H1 (cell line): ENCODE results near the gene PPP1R14B. TPM values are rescaled to one million over a fixed set of nuclear protein-coding genes. Genes with fewer than 3 reads are reported as not detected.
A peak's percentile ranks its signal among the peaks of the same experiment; 100 is the strongest.

Source experiments
- CTCF ChIA-PET: fragments of 300-600 bp; sonication (Branson Sonifier 250); formaldehyde crosslinking; loops from one replicate; lab custom pipeline; 2021; ENCODE audit not compliant: partially characterized antibody; lab: Charles Lee
- POLR2A ChIA-PET: fragments of 300-600 bp; sonication (Branson Sonifier 250); formaldehyde crosslinking; loops from one replicate; lab custom pipeline; 2021; ENCODE audit warnings: inconsistent platforms; ENCODE audit not compliant: partially characterized antibody; lab: Charles Lee
- DNase-seq, 2 experiments: peaks; one replicate each; pipeline versions ENCODE4 v3.0.0 to v3.0.0-alpha.2; 2010 to 2022; ENCODE audit warnings: low spot score in 2 of 2, low read depth in 1 of 2, mixed read lengths in 1 of 2
- FAIRE-seq: peaks from 2 replicates; lab custom pipeline; 2011; peaks lifted over from hg19 to GRCh38; lab: Jason Lieb, UNC
- H2AFZ ChIP-seq: 2 replicates; pipeline ENCODE4 v1.8.1; 2012; ENCODE audit warnings: low read length, inconsistent platforms
- H2AK5ac ChIP-seq: 2 replicates; pipeline ENCODE4 v1.6.1; 2013; ENCODE audit warnings: low read depth, low read length
- H2BK120ac ChIP-seq: replicated peaks from 2 replicates; pipeline ENCODE3; 2013; ENCODE audit warnings: low read depth, low read length, inconsistent platforms
- H2BK12ac ChIP-seq: 2 replicates; pipeline ENCODE4 v1.6.1; 2013; ENCODE audit warnings: low read depth, low read length
- H2BK15ac ChIP-seq: 2 replicates; pipeline ENCODE4 v1.6.1; 2013; ENCODE audit warnings: low read length
- H2BK20ac ChIP-seq: 2 replicates; pipeline ENCODE4 v1.6.1; 2013; ENCODE audit warnings: low read length
- H2BK5ac ChIP-seq: 2 replicates; pipeline ENCODE4 v1.6.1; 2013; ENCODE audit warnings: low read depth, low read length
- H3K14ac ChIP-seq: 2 replicates; pipeline ENCODE4 v1.6.1; 2013; ENCODE audit warnings: inconsistent platforms; ENCODE audit not compliant: insufficient read length
- H3K18ac ChIP-seq: 2 replicates; pipeline ENCODE4 v1.6.1; 2013; ENCODE audit warnings: low read length; ENCODE audit errors: extremely low read depth
- H3K23ac ChIP-seq: 2 replicates; pipeline ENCODE4 v1.6.1; 2013; ENCODE audit warnings: inconsistent platforms; ENCODE audit not compliant: insufficient read length
- H3K23me2 ChIP-seq: 2 replicates; pipeline ENCODE4 v1.6.1; 2013; ENCODE audit warnings: low read depth, low read length
- H3K27ac ChIP-seq: 2 replicates; pipeline ENCODE4 v1.6.1; 2011; ENCODE audit warnings: low read depth, low read length, inconsistent platforms
- H3K27me3 ChIP-seq, 4 experiments: replicated peaks in 1 of 4; 1 replicate in 1 of 4; 2 replicates in 3 of 4; pipeline versions ENCODE4 v1.6.1 to v1.8.1; 2011 to 2013; ENCODE audit warnings: low read length in 3 of 4, mild to moderate bottlenecking in 3 of 4, inconsistent platforms in 2 of 4, mixed read lengths in 2 of 4, moderate library complexity in 1 of 4; ENCODE audit not compliant: control insufficient read depth in 3 of 4, insufficient read depth in 3 of 4; ENCODE audit errors: extremely low read depth in 1 of 4
- H3K36me3 ChIP-seq, 4 experiments: 2 replicates each; pipeline versions ENCODE4 v1.6.1 to v1.8.1; 2011 to 2013; ENCODE audit warnings: mild to moderate bottlenecking in 4 of 4, low read length in 3 of 4, moderate library complexity in 2 of 4, control low read depth in 1 of 4, inconsistent platforms in 1 of 4; ENCODE audit not compliant: insufficient read depth in 4 of 4, control insufficient read depth in 2 of 4
- H3K4ac ChIP-seq: replicated peaks from 2 replicates; pipeline ENCODE3; 2013; ENCODE audit warnings: low read length, low read depth, mixed read lengths, inconsistent platforms; ENCODE audit not compliant: insufficient read length
- H3K4me1 ChIP-seq, 4 experiments: replicated peaks in 1 of 4; 1 replicate in 1 of 4; 2 replicates in 3 of 4; pipeline versions ENCODE4 v1.6.1 to v1.8.1; 2011 to 2013; ENCODE audit warnings: low read length in 3 of 4, inconsistent platforms in 2 of 4, mixed read lengths in 1 of 4; ENCODE audit not compliant: insufficient read depth in 4 of 4, control insufficient read depth in 3 of 4
- H3K4me2 ChIP-seq, 2 experiments: 2 replicates each; pipeline versions ENCODE4 v1.6.1 to v1.8.1; 2011 to 2013; ENCODE audit warnings: low read depth in 2 of 2, low read length in 2 of 2, control low read depth in 1 of 2, inconsistent platforms in 1 of 2, mild to moderate bottlenecking in 1 of 2; ENCODE audit not compliant: insufficient read depth in 1 of 2
- H3K4me3 ChIP-seq, 4 experiments: fragments of 200-600, 300-600 bp in 1 of 4; sonication (generic), shearing (Covaris generic), sonication (Bioruptor Twin) in 1 of 4; 2 replicates each; pipeline versions ENCODE4 v1.5.1 to v1.8.1; 2011 to 2016; ENCODE audit warnings: low read length in 4 of 4, low read depth in 3 of 4, control low read depth in 2 of 4, inconsistent platforms in 2 of 4, mild to moderate bottlenecking in 2 of 4, mixed read lengths in 1 of 4, moderate library complexity in 1 of 4; ENCODE audit not compliant: insufficient read depth in 2 of 4; ENCODE audit errors: extremely low read depth in 1 of 4
- H3K56ac ChIP-seq: replicated peaks from 2 replicates; pipeline ENCODE3; 2013; ENCODE audit warnings: low read depth, mild to moderate bottlenecking, mixed read lengths, low read length, inconsistent platforms; ENCODE audit not compliant: insufficient read length
- H3K79me1 ChIP-seq: 2 replicates; pipeline ENCODE4 v1.6.1; 2013; ENCODE audit warnings: low read depth, low read length, control low read depth
- H3K79me2 ChIP-seq, 2 experiments: 2 replicates each; pipeline versions ENCODE4 v1.6.1 to v1.8.1; 2012 to 2013; ENCODE audit warnings: low read length in 2 of 2, mild to moderate bottlenecking in 2 of 2, inconsistent platforms in 1 of 2; ENCODE audit not compliant: insufficient read depth in 2 of 2, control insufficient read depth in 1 of 2
- H3K9ac ChIP-seq, 4 experiments: replicated peaks in 1 of 4; 1 replicate in 1 of 4; 2 replicates in 3 of 4; pipeline versions ENCODE4 v1.6.1 to v1.8.1; 2011 to 2013; ENCODE audit warnings: low read depth in 3 of 4, low read length in 3 of 4, control low read depth in 2 of 4, mild to moderate bottlenecking in 2 of 4, moderate library complexity in 2 of 4, inconsistent platforms in 1 of 4; ENCODE audit errors: extremely low read depth in 1 of 4
- H3K9me3 ChIP-seq, 2 experiments: 2 replicates each; pipeline versions ENCODE4 v1.6.1 to v1.8.1; 2012 to 2013; ENCODE audit warnings: mild to moderate bottlenecking in 2 of 2, moderate library complexity in 2 of 2, control low read depth in 1 of 2, inconsistent platforms in 1 of 2, low read depth in 1 of 2, low read length in 1 of 2, mixed read lengths in 1 of 2; ENCODE audit not compliant: insufficient read depth in 2 of 2
- H4K20me1 ChIP-seq, 2 experiments: replicated peaks in 1 of 2; 2 replicates each; pipeline versions ENCODE3 to v1.8.1; 2011 to 2013; ENCODE audit warnings: inconsistent platforms in 2 of 2, low read length in 2 of 2, mild to moderate bottlenecking in 1 of 2; ENCODE audit not compliant: insufficient read depth in 2 of 2, control insufficient read depth in 1 of 2
- H4K5ac ChIP-seq: 2 replicates; pipeline ENCODE4 v1.6.1; 2013; ENCODE audit warnings: low read length, low read depth, mixed read lengths, inconsistent platforms; ENCODE audit not compliant: insufficient read length
- H4K8ac ChIP-seq: 2 replicates; pipeline ENCODE4 v1.8.0; 2013; ENCODE audit warnings: mild to moderate bottlenecking, moderate library complexity, low read length, inconsistent platforms; ENCODE audit not compliant: insufficient read depth; ENCODE audit errors: extremely low read depth
- H4K91ac ChIP-seq: replicated peaks from 2 replicates; pipeline ENCODE3; 2013; ENCODE audit warnings: low read length, mixed read lengths, inconsistent platforms; ENCODE audit not compliant: insufficient read length
- EP300 ChIP-seq, 2 experiments: IDR thresholded peaks; 1 replicate in 1 of 2; 2 replicates in 1 of 2; pipeline ENCODE4 v1.6.1; 2011 to 2012; ENCODE audit warnings: low read depth in 2 of 2, low read length in 2 of 2, mild to moderate bottlenecking in 2 of 2, borderline replicate concordance in 1 of 2, inconsistent platforms in 1 of 2, moderate library complexity in 1 of 2
- JUND ChIP-seq: IDR thresholded peaks from 2 replicates; pipeline ENCODE4 v1.6.1; 2011; ENCODE audit warnings: mild to moderate bottlenecking, improper control_type of control experiment, low read length
- MAFK ChIP-seq: IDR thresholded peaks from 2 replicates; pipeline ENCODE4 v1.6.1; 2012; ENCODE audit warnings: low read depth, mild to moderate bottlenecking, improper control_type of control experiment, low read length
- NRF1 ChIP-seq: IDR thresholded peaks from 2 replicates; pipeline ENCODE4 v1.6.1; 2011; ENCODE audit warnings: mild to moderate bottlenecking, low read depth, low read length, improper control_type of control experiment
- POLR2A ChIP-seq, 2 experiments: IDR thresholded peaks; 1 replicate in 1 of 2; 2 replicates in 1 of 2; pipeline ENCODE4 v1.6.1; 2011; ENCODE audit warnings: low read depth in 2 of 2, low read length in 2 of 2, mild to moderate bottlenecking in 2 of 2; ENCODE audit errors: control extremely low read depth in 1 of 2
- SAP30 ChIP-seq: fragments of 300-600 bp; sonication (generic); IDR thresholded peaks from 2 replicates; pipeline ENCODE4 v1.7.1; 2012; ENCODE audit warnings: low read length, moderate library complexity, mild to moderate bottlenecking, inconsistent platforms; ENCODE audit not compliant: insufficient read depth, insufficient replicate concordance
- TAF7 ChIP-seq: optimal IDR thresholded peaks from 2 replicates; pipeline ENCODE3; 2011; ENCODE audit warnings: low read depth, mild to moderate bottlenecking, inconsistent platforms, low read length, moderate library complexity, borderline replicate concordance
- TBP ChIP-seq: IDR thresholded peaks from 2 replicates; pipeline ENCODE4 v1.6.1; 2011; ENCODE audit warnings: low read depth, low read length, improper control_type of control experiment
- WGBS, 2 experiments: shearing (Covaris generic) in 1 of 2; methylation state at CpG; one replicate each; pipeline versions ENCODE4 v1.1.6 to v1.1.7; 2013 to 2015; ENCODE audit warnings: low lambda C conversion rate in 2 of 2, mixed read lengths in 2 of 2, inconsistent platforms in 1 of 2, low coverage in 1 of 2, missing lambda C conversion rate in 1 of 2; ENCODE audit not compliant: insufficient replicate concordance in 2 of 2, insufficient coverage in 1 of 2, insufficient read length in 1 of 2; ENCODE audit errors: extremely low coverage in 1 of 2, missing lambda C conversion rate in 1 of 2; 5-methylcytosine and 5-hydroxymethylcytosine counted together
- polyA plus RNA-seq, 7 experiments: library from polyadenylated mRNA; depleted of rRNA in 3 of 7; stranded (reverse) in 5 of 7; unstranded in 2 of 7; fragments of >200 nt in 5 of 7; fragments of 200-250 nt in 2 of 7; gene quantifications; 1 replicate in 5 of 7; 2 replicates in 1 of 7; 4 replicates in 1 of 7; pipeline versions ENCODE4 v1.2.1 to v1.2.3, GENCODE V29; 2011 to 2013; ENCODE audit warnings: missing spikeins in 2 of 7, mixed read lengths in 2 of 7
- total RNA-seq: library from RNA; stranded (reverse); fragmentation: NEBNext Ultra II Directional; extraction: Animal tissue kit (Norgen Biotek cat#: 25700); gene quantifications from 2 replicates; pipeline ENCODE4 v1.2.1, GENCODE V29; 2021

Gene PPP1R14B
- total and polyA plus RNA-seq, 2 of the 8 experiments (the other 6 are each of a cell fraction or from before 2014, with no cell fraction given) = 265 to 419 TPM

DNA sequence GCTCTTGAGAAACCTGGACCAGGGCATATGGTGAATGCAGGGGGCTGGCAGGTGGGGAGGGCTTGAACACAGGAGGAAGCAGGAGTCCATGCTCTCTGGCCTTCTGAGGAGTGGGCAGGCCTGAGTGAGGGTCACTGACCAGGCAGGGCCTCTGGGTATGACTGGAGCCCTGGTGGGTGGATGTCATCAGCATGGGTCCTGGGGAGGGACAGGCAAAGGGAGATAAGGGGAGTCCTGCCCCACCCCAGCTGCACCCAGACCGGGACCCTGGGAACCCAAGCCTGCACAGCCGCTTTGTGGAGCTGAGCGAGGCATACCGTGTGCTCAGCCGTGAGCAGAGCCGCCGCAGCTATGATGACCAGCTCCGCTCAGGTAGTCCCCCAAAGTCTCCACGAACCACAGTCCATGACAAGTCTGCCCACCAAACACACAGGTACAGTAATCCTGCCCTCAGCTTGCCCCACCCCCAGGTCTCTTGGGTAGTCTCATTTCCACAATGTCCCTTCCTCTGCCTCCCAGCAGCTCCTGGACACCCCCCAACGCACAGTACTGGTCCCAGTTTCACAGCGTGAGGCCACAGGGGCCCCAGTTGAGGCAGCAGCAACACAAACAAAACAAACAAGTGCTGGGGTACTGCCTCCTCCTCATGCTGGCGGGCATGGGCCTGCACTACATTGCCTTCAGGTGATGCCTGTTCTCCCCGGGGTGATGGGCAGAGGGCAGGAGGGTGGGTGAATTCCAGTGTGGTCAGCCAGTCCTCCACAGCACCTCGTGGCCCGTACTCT, 14.4 kb downstream of the PPP1R14B start:
- no peak overlapping the region for H3K18ac ChIP-seq
- H2BK20ac ChIP-seq = no peak overlapping the region
- TF ChIP-seq NRF1 (no peak), TBP (no peak), SAP30 (no peak), JUND (no peak), EP300 (IDR thresholded peaks at IDR 0.05; ENCODE audit: borderline replicate concordance in 1 of 2, low read depth in 2 of 2, low read length in 2 of 2) (no peak), MAFK (no peak), TAF7 (no peak), POLR2A (IDR thresholded peaks at IDR 0.05; ENCODE audit: control extremely low read depth in 1 of 2, low read depth in 2 of 2, low read length in 2 of 2) (no peak)
- H3K9me3 ChIP-seq = no peaks in the 10 kb centered on the region
- H2AFZ ChIP-seq = no peak overlapping the region
- H3K23me2 ChIP-seq = peaks cover 15% of the 10 kb centered on the region
- ChIA-PET POLR2A (interaction anchor here (0.8 to 11.9 kb wide), 12 partner anchors 14 to 1376 kb away, joined by 3 to 190 read pairs (median 4); partner anchors contain the start of genes FERMT3, FKBP2, PLCB3 and PPP1R14B), CTCF (interaction anchor here (0.6 to 8.6 kb wide), 11 partner anchors 9 to 1023 kb away, joined by 3 to 51 read pairs (median 4); partner anchors contain the start of genes BAD, FERMT3, PLCB3 and PPP1R14B)
- no peak overlapping the region; a peak in 1 of 4 replicates for H3K4me2 ChIP-seq
- FAIRE-seq (no peak), DNase-seq (no peak)
- H4K8ac ChIP-seq = no peak overlapping the region
- no peak overlapping the region for H4K5ac ChIP-seq
- H3K79me1 ChIP-seq = no peaks in the 10 kb centered on the region; the same call in 1 of the 2 replicates
- H2BK120ac ChIP-seq = no peak overlapping the region
- H2AK5ac ChIP-seq = peak overlapping the region; percentile 65; the same call in 1 of the 2 replicates
- H3K4ac ChIP-seq = peak overlapping the region; percentile 3
- peaks cover 0 to 12% (median 6%) of the 10 kb centered on the region in 4 experiments; a peak in 4 of 7 replicates for H3K27me3 ChIP-seq
- 0 out of 2 replicates have a peak overlapping the region, but pooled peaks have one; percentile 72 for H2BK15ac ChIP-seq
- H3K23ac ChIP-seq = no peak overlapping the region
- no peaks in the 10 kb centered on the region for H3K36me3 ChIP-seq
- no peak overlapping the region for H3K27ac ChIP-seq
- no peak overlapping the region for H4K91ac ChIP-seq
- H4K20me1 ChIP-seq = peaks cover 0 to 6% of the 10 kb centered on the region in 2 experiments
- H3K9ac ChIP-seq = no peak overlapping the region
- no peak overlapping the region for H3K4me3 ChIP-seq
- H2BK12ac ChIP-seq = no peak overlapping the region
- no peak overlapping the region for H3K56ac ChIP-seq
- peaks cover 0 to 22% (median 7%) of the 10 kb centered on the region in 4 experiments; a peak in 6 of 7 replicates for H3K4me1 ChIP-seq
- no peak overlapping the region for H3K14ac ChIP-seq
- H2BK5ac ChIP-seq = no peak overlapping the region
- 98% methylated on average over 15 of the region's 15 CpGs; no CpG with 5 or more reads in 1 of the 2 experiments for WGBS, 2 experiments
- no peaks in the 10 kb centered on the region for H3K79me2 ChIP-seq
